Activated CD8-positive, alpha-beta memory T cell treated with anti-CD3 and anti-CD28 coated beads for 1 hour (primary cell): ENCODE results near the gene WWC2.
"Not testable (repeated sequence)": the region's sequence is repeated elsewhere in the genome, so short reads cannot be mapped to it uniquely, and the experiment has no call there.

ENCODE experiments used
- DNase-seq, 2 donors: peaks; one replicate each; pipeline ENCODE4 v3.0.0-alpha.2; 2020; ENCODE audit warnings: low read depth in 1 of 2; ENCODE audit errors: extremely low read depth in 1 of 2

WWC2 gene

DNA sequence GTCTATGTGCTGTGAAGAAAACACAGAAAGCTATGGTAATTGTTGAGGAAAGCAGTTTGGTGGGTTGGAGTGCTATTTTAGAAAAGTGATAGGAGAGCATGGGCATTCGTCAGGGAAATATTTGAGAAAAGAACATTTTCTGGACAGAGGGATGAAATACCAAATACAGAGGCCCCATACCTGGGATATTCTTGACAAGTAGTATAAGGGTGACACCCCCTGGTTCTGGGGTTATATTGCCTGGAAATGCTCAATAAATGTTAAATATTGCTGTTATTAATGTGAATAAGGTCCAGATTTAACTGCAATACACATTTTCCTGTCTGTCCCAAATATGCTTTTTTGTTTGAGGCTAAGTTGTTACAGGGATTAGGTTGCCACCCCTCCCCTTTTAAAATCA is 42.9 kb downstream of the WWC2 start:
- DNase-seq: no peak

DNA sequence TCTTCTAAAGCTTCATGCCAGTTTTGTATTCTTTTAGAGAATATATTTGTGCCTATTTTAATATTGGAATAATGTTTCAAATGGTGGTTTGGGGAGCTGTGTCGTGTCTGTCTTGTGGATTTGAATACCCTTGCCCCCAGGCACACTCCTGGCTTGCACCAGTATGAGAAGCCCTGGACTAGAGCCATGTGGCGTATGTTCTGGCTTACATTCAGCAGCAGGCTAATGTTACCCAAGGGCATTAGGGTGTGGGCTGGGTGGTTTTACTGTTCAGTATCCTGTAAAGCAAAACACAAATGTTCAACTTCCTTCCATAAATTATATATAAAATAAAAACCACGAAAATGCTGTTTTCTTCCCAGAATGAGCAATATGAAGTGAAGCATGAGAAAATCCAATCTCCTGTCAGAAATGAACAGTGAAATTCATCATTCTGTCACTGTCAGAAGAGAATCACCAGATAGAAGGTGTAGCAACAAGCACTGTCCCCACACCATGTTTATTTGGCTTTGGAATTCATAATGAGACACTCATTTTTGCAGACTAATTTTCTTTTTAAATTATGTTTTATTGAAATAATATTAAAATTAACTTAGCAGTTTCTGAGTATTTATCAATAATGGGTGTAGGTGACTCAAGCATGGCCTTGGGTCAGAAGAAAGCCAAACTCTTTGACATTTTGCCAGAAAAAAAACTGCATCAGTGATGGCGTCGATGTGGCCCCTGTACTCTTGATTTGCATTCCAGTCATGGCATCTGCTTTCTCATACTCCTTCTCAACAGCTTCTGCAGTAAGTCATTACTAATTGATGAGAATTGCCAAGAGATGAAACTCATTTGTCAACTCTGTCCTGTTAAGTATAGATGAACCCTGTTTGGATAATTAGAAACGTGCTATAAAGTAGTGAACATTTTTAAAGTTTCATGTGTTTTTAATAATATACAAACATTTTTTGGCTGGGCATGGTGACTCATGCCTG is 43.8 kb downstream of the WWC2 start:
- no peak for DNase-seq

DNA sequence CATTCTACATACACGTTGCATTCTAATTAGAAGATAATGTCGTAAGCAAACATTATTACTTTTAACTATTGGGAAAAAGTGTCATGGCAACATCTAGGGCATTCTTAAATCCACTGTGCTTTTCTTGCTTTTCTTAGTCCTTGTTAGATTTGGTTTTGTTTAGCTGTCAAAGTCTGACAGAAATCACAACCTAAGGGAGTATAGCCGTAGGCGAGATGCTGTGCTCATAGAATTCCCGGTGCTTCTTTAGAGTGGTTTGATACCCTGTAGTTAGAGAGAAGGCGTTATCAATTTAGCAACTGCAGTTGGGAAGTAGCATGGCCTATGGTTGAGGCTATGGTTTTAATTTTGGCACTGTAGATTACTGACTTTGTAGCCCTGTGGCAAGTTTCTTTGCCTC is 45.7 kb downstream of the WWC2 start:
- no peak for DNase-seq

DNA sequence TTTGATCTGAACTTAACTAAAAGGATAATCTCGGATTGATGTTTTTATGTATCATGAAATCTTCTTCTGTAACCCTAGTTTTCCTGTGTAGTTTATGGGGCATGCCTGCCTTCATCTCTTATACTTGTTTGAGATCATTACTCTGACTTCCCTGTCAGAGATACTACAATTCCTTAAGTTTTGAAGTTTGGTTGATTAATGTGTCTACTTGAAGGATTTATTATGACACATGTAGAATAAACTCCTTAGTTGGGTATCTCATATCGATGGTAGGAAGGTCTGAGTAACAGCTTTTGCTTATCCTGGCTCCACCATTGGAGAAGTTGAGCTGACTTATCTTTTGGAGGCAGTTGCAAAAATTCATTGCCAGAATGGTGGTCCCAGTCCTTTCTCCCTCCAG is 46.7 kb downstream of the WWC2 start:
- no peak for DNase-seq

DNA sequence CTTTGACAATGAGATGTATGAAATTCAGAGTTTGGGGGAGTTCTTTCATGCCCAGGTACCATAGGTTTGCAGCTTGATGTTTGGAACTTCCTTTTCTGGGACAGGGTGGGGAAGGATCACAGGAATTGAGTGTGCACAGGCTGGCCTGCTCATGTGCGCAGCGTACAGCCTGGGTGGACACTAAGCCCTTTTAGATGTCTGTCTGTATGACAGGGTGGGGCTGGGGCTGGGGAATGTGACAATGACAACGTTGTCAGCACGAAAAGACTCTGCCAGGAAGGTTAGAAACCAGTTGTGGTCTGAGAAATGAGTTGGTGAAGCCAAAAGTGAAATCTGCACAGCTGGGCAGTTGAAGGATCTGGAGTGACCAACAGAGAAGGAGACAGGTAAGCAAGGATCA is 47.4 kb downstream of the WWC2 start:
- DNase-seq: no peak

DNA sequence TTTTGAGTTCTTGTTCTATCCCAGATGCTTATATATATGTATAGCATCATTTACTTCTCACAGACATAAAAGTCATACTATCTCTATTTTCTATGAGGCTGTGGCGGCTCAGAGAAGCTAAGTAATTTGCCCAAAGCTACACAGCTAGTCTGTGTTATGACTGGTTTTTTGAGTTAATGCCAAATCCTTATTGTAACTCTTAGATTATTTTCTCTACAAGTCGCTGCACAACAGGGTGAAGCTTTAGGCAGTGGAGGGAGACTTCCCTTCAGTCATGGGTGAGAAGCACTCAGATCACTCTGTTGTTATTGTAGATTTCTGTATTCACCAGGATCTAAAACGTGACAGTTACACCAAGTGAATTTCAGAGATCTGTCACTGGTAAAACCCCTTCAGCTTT is 48.1 kb downstream of the WWC2 start:
- DNase-seq: no peak

DNA sequence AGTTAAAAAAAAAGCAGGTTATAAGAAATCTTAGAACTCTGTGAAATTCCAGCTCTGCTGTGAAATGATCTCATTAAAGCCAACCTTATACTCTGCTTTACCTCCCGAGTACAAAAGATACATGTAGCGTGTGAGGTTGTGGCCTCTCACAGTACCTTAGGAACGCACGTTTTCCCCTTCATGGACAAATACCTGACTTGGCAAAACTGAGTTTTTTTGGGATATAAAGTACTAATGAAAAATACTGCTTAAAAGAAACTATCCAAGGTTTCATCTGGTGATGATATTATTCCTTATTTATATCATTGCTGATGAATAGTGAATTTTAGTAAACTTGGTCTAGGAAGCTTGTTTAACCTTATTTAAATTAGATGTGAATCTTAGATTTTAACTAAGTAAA is 48.9 kb downstream of the WWC2 start:
- DNase-seq: no peak

DNA sequence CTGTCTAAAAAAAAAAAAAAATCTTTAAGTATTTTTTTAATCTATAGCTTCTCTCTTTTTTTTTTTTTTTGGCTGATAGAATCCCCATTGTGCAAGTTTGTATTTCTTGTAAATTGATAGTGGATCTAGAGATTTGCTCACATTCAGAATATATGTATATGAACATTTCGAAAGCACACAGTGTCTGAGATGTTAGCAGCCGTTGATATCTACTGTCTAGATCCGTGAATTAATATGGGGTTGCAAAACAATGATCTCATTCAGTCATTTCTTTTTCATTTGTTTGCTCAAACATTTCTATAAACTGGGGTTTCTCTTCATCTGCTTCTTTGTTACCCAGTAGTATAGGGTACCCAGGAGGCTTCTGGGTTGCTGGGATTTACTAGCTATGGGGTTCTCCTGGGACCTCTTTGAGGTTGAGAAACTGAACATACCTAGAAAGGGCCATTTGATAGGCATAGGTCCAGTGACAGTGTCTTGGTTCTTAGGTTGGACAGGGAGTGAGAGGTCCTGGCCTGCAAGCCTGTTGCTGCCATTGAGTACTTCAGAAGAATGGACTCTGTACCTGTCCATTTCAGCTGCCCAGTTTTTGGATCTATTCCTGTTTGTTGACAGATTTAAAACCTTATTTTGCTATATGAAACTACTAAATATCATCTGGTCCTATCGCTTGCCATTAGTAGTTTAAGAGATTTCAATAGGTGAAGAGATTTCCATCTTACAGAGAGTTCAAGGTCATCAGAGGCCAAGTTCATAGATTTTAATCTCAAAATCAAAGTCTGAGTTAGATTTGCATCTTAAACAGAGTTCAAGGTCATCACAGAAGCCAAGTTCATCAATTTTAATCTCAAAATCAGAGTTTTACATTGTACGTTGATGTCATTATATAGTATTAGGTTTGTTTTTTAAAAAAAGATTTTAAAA is 50.8 kb downstream of the WWC2 start:
- no peak for DNase-seq

DNA sequence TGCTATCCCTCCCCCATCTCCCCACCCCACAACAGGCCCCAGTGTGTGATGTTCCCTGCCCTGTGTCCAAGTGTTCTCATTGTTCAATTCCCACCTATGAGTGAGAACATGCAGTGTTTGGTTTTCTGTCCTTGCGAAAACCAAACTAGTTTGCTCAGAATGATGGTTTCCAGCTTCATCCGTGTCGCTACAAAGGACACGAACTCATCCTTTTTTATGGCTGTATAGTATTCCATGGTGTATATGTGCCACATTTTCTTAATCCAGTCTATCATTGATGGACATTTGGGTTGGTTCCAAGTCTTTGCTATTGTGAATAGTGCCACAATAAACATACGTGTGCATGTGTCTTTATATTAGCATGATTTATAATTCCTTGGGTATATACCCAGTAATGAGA is 51.6 kb downstream of the WWC2 start:
- DNase-seq: not testable (repeated sequence)

DNA sequence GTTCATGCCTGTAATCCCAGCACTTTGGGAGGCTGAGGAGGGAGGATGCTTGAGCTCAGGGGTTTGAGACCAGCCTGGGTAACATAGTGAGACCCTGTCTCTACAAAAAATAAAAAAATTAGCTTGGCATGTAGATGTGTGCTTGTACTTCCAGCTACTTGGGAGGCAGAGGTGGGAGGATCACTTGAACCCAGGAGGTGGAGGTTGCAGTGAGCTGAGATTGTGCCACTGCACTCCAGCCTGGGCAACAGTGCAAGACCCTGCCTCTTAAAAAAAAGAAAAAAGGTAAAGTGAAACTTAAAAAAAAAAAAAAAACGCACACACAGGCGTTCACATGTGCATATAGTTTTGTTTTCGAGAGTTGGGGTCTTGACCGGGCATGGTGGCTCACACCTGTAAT is 53.2 kb downstream of the WWC2 start:
- DNase-seq: not testable (repeated sequence)

DNA sequence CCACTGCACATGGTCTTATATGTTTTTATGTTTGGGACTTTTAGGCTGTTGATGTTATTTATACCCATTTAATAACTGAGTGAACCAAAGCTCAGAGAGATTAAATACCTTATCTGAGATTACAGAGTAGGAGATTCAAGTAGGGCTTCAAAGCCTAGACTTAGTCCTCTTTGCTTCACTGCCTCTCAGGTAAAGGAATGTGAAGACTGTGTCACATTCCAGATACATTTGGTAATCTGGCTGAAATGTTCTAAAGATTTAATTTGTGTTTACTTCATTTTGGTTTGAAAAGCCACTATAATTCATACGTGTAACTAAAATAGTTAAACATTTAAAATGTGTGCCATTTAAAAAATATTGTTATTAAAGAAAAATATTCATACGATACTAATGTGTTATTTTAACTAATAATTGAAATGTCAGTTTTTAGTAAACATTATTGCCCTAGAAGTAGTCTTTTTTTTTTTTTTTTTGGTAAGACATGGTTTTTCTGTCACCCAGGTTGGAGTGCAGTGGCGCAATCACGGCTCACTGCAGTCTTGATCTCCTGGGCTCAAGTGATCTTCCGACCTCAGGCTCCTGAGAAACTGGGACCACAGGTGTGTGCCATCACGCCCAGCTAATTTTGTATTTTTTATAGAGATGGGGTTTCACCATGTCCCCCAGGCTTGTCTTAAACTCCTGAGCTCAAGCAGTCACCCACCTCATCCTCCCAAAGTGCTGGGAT is 54.3 kb downstream of the WWC2 start:
- DNase-seq: no peak

DNA sequence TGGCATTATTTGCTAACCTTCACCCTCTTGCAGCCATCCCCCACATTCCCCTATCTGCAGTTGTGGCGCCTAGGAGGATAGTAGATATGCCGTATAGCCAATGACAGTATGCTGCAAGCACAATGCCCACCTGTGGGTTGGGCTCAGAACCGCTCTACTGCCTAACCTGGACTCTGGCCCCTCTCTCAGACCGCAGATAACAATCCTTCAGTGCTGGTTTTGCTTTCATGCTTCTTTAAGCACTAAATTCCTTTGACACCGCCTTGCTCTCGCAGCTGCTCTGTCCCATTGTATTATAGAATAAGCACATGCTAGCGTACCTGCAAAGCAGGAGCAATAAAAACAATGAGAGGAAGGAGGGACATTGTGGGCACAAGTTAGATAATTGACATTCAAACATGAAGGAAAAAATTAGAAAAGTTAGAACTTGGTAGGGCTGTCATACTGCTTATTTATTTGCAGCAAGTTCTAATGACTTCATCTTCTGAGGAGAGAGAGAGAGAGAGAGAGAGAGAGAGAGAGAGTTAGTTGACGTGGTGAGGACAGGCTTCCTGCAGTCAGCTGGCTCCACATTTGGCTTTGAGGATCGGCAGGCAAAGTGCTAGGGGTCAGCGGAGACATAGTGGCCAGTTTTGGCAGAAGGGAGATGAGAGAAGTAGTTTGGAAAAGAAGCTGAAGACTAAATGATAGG is 55.8 kb downstream of the WWC2 start:
- DNase-seq: no peak

DNA sequence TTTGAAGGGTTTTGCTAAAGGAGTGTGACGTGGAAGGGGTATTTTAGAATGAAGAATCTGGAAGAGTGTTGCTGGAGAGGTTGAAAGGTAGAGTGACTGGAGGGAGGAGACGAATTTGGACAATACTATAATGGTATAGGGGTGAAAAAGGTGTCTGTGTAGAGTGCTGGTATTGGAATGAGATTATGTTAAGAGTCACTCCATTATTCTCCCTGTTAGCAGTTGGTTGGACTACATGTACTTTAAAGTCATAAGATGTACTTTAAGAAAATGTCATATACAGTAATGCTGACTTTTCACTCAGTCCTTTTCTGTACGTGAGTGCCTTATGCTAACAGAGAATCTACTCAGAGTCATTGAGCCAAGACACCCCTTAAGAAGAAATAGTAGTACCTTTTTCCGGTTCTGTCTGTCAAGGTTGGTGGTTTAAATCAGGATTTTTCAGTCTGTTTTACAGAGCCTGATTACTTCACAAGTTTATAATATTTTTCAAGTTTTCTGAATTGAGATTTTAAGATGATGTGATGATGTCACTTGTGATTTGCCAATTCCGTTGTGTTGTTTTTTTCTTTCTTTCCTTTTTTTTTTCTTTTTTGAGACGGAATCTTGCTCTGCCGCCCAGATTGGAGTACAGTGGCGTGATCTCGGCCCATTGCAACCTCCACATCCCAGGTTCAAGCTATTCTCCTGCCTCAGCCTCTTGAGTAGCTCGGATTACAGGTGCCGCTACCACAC is 56.6 kb downstream of the WWC2 start:
- no peak for DNase-seq

DNA sequence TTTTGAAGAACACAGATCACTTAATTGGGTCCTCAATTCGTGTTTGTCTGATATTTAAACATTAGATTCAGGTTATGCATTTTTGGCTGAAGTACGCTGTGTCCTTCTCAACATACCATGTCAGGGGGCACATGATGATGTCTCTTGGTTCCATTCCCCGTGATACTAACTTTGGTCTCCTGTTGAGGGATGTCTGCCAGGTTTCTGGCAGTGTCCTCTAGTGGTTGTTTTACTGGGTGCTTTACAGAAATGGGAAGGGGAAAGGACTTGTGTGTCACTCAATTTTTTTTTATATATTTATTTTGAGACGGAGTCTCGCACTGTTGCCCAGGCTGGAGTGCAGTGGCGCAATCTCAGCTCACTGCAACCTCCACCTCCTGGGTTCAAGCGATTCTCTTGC is 58.2 kb downstream of the WWC2 start:
- DNase-seq: no peak

DNA sequence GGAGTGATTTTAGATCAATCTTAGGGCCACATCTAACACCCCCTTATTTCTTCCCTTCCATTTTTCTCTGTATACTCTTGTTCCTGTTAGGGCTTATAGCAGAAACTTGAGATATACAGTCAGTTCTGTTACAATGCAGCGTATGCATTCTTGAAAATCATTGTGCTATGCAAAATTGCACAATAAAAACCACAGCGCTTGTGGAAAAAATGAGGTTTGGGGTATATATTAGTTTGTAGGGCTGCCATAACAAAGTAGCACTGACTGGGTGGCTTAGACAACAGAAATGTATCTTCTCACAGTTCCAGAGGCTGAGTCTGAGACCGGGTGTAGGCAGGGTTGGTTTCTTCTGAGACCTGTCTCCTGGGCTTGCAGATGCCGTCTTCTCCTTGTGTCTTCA is 59.0 kb downstream of the WWC2 start:
- DNase-seq: no peak

DNA sequence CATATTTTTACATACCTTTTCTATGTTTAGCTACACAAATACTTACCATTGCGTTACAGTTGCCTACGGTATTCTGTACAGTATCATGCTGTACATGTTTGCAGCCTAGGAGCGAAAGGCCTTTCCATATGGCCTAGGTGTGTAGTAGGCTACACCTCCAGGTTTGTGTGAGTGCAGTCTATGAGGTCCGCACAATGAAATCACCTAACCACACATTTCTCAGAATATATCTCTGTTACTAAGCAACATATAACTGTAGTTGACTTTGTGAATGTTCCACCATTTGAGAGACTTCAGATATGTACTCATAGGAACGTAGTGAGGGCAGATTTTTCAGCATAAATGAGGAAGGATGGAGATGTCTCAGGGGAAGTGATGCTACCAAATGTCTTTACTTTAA is 62.6 kb downstream of the WWC2 start:
- DNase-seq: no peak

DNA sequence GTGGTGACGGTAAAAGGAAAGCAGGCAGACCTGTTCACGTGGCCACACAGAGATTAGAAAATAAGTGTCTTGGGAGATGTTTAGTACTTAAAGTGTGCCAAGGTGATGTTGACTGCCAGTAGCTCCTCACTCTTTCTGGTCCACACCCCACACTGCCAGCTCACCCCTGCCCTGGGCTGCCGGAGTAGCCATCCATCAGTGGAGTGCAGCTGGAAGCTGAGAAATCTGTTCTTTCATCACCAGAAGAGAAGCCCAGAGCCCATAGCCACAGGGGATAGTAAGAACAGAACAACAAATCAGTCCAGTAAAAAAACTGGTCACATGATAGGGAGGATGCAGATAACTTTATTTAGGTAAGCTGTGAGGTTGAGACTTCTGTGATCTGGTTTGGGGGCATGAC is 64.1 kb downstream of the WWC2 start:
- DNase-seq: no peak

DNA sequence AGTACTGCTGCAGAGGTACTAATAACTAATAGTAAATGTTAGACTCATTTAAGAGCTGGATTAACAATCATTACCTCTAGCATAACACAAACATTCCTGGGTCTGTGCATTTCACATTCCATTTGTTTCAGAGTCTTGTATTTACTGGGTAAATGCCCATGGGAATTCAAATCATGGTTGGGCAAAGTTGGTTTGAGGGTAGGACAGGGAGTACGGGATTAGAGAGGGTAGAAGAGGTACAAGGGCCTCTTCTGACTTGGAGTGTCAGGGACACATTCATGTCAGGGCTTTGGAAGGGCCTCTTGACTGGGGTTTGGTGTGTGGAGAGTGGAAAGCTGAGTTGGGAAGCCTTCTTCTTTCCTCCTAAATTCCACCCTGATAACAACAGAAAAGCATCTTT is 65.9 kb downstream of the WWC2 start:
- no peak for DNase-seq

DNA sequence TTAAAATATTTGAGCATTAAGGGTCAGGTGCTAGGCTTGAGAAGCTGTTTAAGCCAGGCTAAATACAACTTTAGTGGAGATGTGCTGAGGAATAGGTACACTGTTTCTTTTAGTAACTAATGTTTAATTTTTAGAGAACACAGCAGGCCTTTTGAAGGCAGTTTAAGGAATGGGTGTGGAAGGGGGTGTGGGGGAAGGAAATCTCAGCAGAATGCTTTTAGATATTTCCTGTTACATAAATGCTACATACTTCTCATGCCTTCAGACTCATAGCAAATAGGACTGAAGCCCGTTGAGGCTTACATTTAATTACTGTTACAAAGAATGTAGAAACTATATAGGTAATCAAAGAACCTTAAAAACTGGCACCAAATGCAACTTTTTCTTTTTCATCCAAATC is 66.3 kb downstream of the WWC2 start:
- DNase-seq: no peak

DNA sequence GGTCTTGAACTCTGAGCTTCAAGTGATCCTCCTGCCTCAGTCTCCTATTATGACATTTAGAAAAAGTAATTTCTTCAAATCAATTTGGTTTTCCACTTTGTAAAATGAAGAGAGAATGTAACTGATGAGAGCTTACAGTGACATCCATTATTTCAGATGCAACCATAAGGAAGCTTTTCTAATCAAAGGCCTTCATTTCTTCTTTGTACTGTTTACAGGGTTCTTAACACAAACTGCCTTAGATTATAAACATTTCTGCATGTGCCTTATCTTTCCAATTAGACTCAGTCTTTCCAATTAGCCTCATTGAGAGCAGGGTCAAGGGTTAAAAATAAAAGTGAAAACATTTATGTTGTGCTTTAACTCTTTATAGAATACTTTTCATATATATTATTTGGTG is 71.8 kb downstream of the WWC2 start:
- DNase-seq: no peak
